Activated CD8-positive, alpha-beta memory T cell treated with anti-CD3 and anti-CD28 coated beads, Interleukin-2, amount 10 ng/mL, durations not matched to agents 7 days and 5 days (primary cell): ENCODE results near the gene SLC2A8. TPM values are rescaled to one million over a fixed set of nuclear protein-coding genes. Genes with fewer than 3 reads are reported as not detected.

Experiments
- ATAC-seq: fragments of 150-1000 bp; cut with Tn5 transposase; one replicate; pipeline ENCODE4 v1.10.0; 2021; ENCODE audit warnings: moderate library complexity
- CTCF ChIA-PET: fragments of 350-600 bp; sonication (Branson Sonifier 250); formaldehyde crosslinking; loops from one replicate; lab custom pipeline; 2021; ENCODE audit warnings: antibody characterized with exemption; lab: Charles Lee
- DNase-seq: peaks from one replicate; pipeline ENCODE4 v3.0.0-alpha.2; 2020
- H3K27ac Mint-ChIP-seq: one replicate; pipeline ENCODE4 v1.8.0; 2021; ENCODE audit warnings: mild to moderate bottlenecking, mixed read lengths
- H3K27me3 Mint-ChIP-seq: one replicate; pipeline ENCODE4 v1.8.0; 2021; ENCODE audit warnings: mixed read lengths
- H3K36me3 Mint-ChIP-seq: one replicate; pipeline ENCODE4 v1.8.0; 2021; ENCODE audit warnings: mild to moderate bottlenecking, mixed read lengths
- H3K4me1 Mint-ChIP-seq: one replicate; pipeline ENCODE4 v1.8.0; 2021; ENCODE audit warnings: mixed read lengths
- H3K4me3 Mint-ChIP-seq: one replicate; pipeline ENCODE4 v1.8.0; 2021; ENCODE audit warnings: mild to moderate bottlenecking, moderate library complexity, mixed read lengths
- H3K9me3 Mint-ChIP-seq: one replicate; pipeline ENCODE4 v1.8.0; 2022; ENCODE audit warnings: low read depth, mixed read lengths
- total RNA-seq, 2 experiments: library from RNA; stranded (reverse); gene quantifications; one replicate each; pipeline ENCODE4 v1.2.3, GENCODE V29; 2021

The SLC2A8 gene
- total RNA-seq, 2 experiments from 2014 or later = 12.1 to 26.0 TPM

GRCh38 chr9:127450830-127451607, 54.0 kb downstream of the SLC2A8 start, which contains the start of the genes LRSAM1 and RPL12:
Gene LRSAM1 (plus strand): TSS chr9:127451510. CDS start chr9:127454528, 3,018 bp downstream.
Gene RPL12 (minus strand): TSS chr9:127451406. CDS start chr9:127451317, 89 bp downstream.
- H3K27ac Mint-ChIP-seq = peak within 1 kb of the TSS; percentile 96
- H3K4me3 Mint-ChIP-seq = peak within 1 kb of the TSS; percentile 95
- H3K9me3 Mint-ChIP-seq = no peaks in the 10 kb centered on the region
- CTCF ChIA-PET = interaction anchor here (0.8 to 2.2 kb wide), 6 partner anchors 9 to 464 kb away, joined by 3 to 5 read pairs (median 4); partner anchors contain the start of gene ZNF79
- H3K27me3 Mint-ChIP-seq = no peaks in the 10 kb centered on the region
- H3K36me3 Mint-ChIP-seq = peaks cover 52% of the 10 kb centered on the region
- peaks cover 40% of the 10 kb centered on the region for H3K4me1 Mint-ChIP-seq
- ATAC-seq = peak; percentile 69
- peak; percentile 98 for DNase-seq

DNA sequence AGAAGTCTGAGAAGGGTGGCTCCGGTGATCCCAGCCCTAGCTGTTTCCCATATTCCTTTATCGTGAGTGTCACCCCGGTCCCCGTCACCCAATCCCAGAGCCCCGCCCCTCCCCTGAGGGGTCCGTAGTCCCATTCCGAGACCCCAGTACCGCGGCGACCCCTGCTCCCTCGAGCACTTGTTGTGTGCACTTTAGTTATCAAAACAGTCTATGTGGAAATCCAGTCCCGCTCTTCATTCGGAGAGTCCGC, 54.6 kb downstream of the SLC2A8 start:
- H3K27me3 Mint-ChIP-seq = no peaks in the 10 kb centered on the region
- H3K27ac Mint-ChIP-seq = peak overlapping the region; percentile 96
- H3K4me1 Mint-ChIP-seq = peaks cover 40% of the 10 kb centered on the region
- peak overlapping the region; percentile 95 for H3K4me3 Mint-ChIP-seq
- peak; percentile 13 for ATAC-seq
- CTCF ChIA-PET = interaction anchor here (0.8 to 2.2 kb wide), 5 partner anchors 9 to 465 kb away, joined by 3 to 5 read pairs (median 4); partner anchors contain the start of gene ZNF79
- no peak for DNase-seq
- H3K9me3 Mint-ChIP-seq = no peaks in the 10 kb centered on the region
- H3K36me3 Mint-ChIP-seq = peaks cover 46% of the 10 kb centered on the region

DNA sequence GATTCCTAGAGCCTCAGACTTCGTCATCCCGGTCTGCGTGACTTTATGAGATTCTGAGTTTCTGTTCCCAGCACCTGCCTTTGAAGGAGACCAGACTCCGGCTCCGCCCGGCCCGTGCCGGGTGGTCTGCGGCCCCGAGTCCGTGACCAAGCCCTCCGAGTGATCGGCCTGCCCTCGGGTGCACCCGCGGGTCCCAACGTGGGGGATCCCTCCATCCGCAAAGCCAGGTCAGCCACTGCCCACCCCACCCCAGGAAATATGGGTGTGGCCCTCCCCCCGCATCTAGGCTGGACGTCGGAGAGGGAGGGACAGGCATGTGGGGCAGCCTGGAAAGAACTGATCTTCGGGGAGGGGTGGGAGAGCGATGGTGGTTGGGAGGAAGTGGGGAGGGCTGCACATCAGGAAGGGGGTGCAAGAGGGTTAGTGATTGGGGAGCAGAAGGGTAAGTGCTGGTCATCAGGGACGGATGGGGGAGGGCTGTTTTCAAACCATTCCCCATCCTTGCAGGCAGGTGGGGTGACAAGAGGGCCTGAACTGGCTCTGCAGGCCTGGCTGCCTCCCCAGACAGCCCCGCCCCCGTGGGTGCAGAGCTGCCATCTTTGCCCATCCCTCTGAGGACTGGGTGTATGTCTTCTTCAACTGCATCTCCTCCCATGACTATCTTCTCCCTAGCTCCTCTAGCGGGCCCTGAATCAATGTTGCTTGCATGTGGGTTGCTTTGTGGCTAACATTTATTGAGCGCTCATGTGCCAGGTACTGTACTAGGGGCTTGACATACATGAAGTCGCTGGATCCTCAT, 55.1 kb downstream of the SLC2A8 start:
- H3K27me3 Mint-ChIP-seq = no peaks in the 10 kb centered on the region
- peak overlapping the region; percentile 96 for H3K27ac Mint-ChIP-seq
- peak; percentile 28 for ATAC-seq
- peaks cover 40% of the 10 kb centered on the region for H3K4me1 Mint-ChIP-seq
- peak overlapping the region; percentile 95 for H3K4me3 Mint-ChIP-seq
- peak; percentile 80 for DNase-seq
- no peaks in the 10 kb centered on the region for H3K9me3 Mint-ChIP-seq
- peaks cover 44% of the 10 kb centered on the region for H3K36me3 Mint-ChIP-seq
- CTCF ChIA-PET = interaction anchor here (1.0 to 2.2 kb wide), 5 partner anchors 8 to 136 kb away, joined by 3 to 5 read pairs (median 4); partner anchors contain the start of gene ZNF79

DNA sequence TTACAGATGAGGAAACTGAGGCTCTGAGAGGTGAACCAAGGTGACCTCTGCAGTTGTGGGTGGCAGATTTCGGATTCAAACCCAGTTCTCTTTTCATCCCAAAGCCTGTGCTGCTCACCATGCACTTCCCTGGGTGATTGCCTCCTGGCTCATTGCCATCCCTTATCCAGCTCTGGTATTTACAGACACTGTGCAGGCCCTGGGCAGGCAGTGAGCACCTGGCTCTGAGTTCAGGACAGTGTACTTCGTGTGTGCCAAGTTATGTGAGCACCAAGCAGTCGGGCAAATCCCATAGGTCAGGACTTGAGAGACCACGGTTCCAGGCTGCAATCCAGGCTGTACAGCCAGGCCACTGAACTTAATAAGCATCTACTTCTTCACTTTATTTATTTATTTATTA, 55.7 kb downstream of the SLC2A8 start:
- Mint-ChIP-seq H3K27ac (peak overlapping the region; percentile 96), H3K36me3 (peaks cover 41% of the 10 kb centered on the region), H3K4me3 (peak overlapping the region; percentile 95), H3K27me3 (no peaks in the 10 kb centered on the region), H3K4me1 (peaks cover 35% of the 10 kb centered on the region), H3K9me3 (no peaks in the 10 kb centered on the region)
- ATAC-seq (no peak), DNase-seq (no peak)
- CTCF ChIA-PET = interaction anchor here (1.0 to 2.2 kb wide), 4 partner anchors 8 to 135 kb away, joined by 3 to 5 read pairs (median 4); no protein-coding TSS in a partner anchor

GRCh38 chr9:127455324-127455992, 58.5 kb downstream of the SLC2A8 start:
- ATAC-seq (no peak), DNase-seq (peak; percentile 59)
- peaks cover 18% of the 10 kb centered on the region for H3K36me3 Mint-ChIP-seq
- CTCF ChIA-PET = interaction anchor here (0.8 to 2.5 kb wide), 9 partner anchors 31 to 415 kb away, joined by 3 to 9 read pairs (median 4); partner anchors contain the start of genes STXBP1, TOR2A and ZNF79
- H3K9me3 Mint-ChIP-seq = no peaks in the 10 kb centered on the region
- no peak overlapping the region for H3K4me3 Mint-ChIP-seq
- H3K27ac Mint-ChIP-seq = peak overlapping the region; percentile 13
- peaks cover 10% of the 10 kb centered on the region for H3K4me1 Mint-ChIP-seq
- no peaks in the 10 kb centered on the region for H3K27me3 Mint-ChIP-seq

- no peaks in the 10 kb centered on the region for H3K27me3 Mint-ChIP-seq
- ATAC-seq = no peak
- no peak overlapping the region for H3K27ac Mint-ChIP-seq
- H3K4me1 Mint-ChIP-seq = peaks cover 5% of the 10 kb centered on the region
- no peak overlapping the region for H3K4me3 Mint-ChIP-seq
- peaks cover 20% of the 10 kb centered on the region for H3K36me3 Mint-ChIP-seq
- CTCF ChIA-PET = no interaction called here
- no peak for DNase-seq
- H3K9me3 Mint-ChIP-seq = no peaks in the 10 kb centered on the region
Observed at GRCh38 chr9:127457191-127457878, 60.4 kb downstream of the SLC2A8 start.

Other genes with a start within 250 kb of the SLC2A8 start
- gene GARNL3, start 132.4 kb upstream of the SLC2A8 start, total RNA-seq = 1 to 10 TPM; 4.0 to 4.3 TPM
- gene ZNF79, start 27.2 kb downstream of the SLC2A8 start, total RNA-seq = 10 to 100 TPM; 14.2 to 18.9 TPM
- gene RPL12, start 54.2 kb downstream of the SLC2A8 start, total RNA-seq = 1,000 to 10,000 TPM; 1,251 to 1,331 TPM
- gene LRSAM1, start 54.3 kb downstream of the SLC2A8 start, total RNA-seq = 10 to 100 TPM; 25.5 to 27.7 TPM
- gene STXBP1, start 215.1 kb downstream of the SLC2A8 start, total RNA-seq = 10 to 100 TPM; 22.8 to 26.0 TPM